SK-N-SH (cell line): Measurements from ENCODE around the gene HOXA1. TPM values are rescaled to one million over a fixed set of nuclear protein-coding genes. Genes with fewer than 3 reads are reported as not detected.

Experiments used
- CTCF ChIA-PET: fragments of 300-600, 350-600 bp; formaldehyde crosslinking; extraction: SDS; loops from one replicate; lab custom pipeline; 2021; lab: Yijun Ruan, JAX
- POLR2A ChIA-PET: fragments of 350-600 bp; sonication (Branson Sonifier 250); formaldehyde crosslinking; extraction: SDS; loops from one replicate; lab custom pipeline; 2020; ENCODE audit warnings: antibody characterized with exemption, inconsistent platforms; lab: Yijun Ruan, JAX
- DNase-seq: peaks from one replicate; pipeline ENCODE4 v3.0.0; 2012
- H2AFZ ChIP-seq: fragments of 200-600 bp; sonication (generic); 2 replicates; pipeline ENCODE4 v1.8.1; 2016; ENCODE audit warnings: antibody characterized with exemption, mild to moderate bottlenecking, low read depth
- H3F3A ChIP-seq: fragments of 200-600 bp; sonication (generic); replicated peaks from 2 replicates; pipeline ENCODE3; 2016; ENCODE audit warnings: antibody characterized with exemption, mild to moderate bottlenecking; ENCODE audit not compliant: insufficient read depth
- H3K27ac ChIP-seq, 2 experiments: fragments of 200-500 bp in 1 of 2; fragments of 200-600 bp in 1 of 2; sonication (Bioruptor generic) in 1 of 2; sonication (generic), shearing (Covaris generic) in 1 of 2; 2 replicates each; pipeline versions ENCODE4 v1.5.1 to v1.6.1; 2014 to 2016; ENCODE audit warnings: low read depth in 2 of 2, inconsistent platforms in 1 of 2, low read length in 1 of 2, mild to moderate bottlenecking in 1 of 2, mixed read lengths in 1 of 2
- H3K27me3 ChIP-seq: fragments of 200-600 bp; sonication (generic), shearing (Covaris generic); 2 replicates; pipeline ENCODE4 v1.6.1; 2016; ENCODE audit warnings: mixed run types; ENCODE audit not compliant: insufficient read depth
- H3K36me3 ChIP-seq, 2 experiments: fragments of 200-500 bp in 1 of 2; fragments of 200-600 bp in 1 of 2; sonication (Bioruptor generic) in 1 of 2; sonication (generic) in 1 of 2; replicated peaks in 1 of 2; 2 replicates each; pipeline versions ENCODE3 to v1.5.1; 2014 to 2016; ENCODE audit warnings: low read length in 1 of 2, mild to moderate bottlenecking in 1 of 2; ENCODE audit not compliant: insufficient read depth in 2 of 2, control insufficient read depth in 1 of 2
- H3K4me1 ChIP-seq, 2 experiments: fragments of 200-500 bp in 1 of 2; fragments of 200-600 bp in 1 of 2; sonication (Bioruptor generic) in 1 of 2; sonication (generic), shearing (Covaris generic) in 1 of 2; 2 replicates each; pipeline versions ENCODE4 v1.5.1 to v1.6.1; 2014 to 2016; ENCODE audit warnings: low read depth in 1 of 2, low read length in 1 of 2, mixed run types in 1 of 2; ENCODE audit not compliant: insufficient read depth in 2 of 2, control insufficient read depth in 1 of 2
- H3K4me2 ChIP-seq: fragments of 200-600 bp; sonication (generic), shearing (Covaris generic); 2 replicates; pipeline ENCODE4 v1.6.1; 2017; ENCODE audit warnings: mixed run types
- H3K4me3 ChIP-seq, 2 experiments: fragments of 200-500 bp in 1 of 2; fragments of 200-600 bp in 1 of 2; sonication (Bioruptor generic) in 1 of 2; sonication (generic), shearing (Covaris generic) in 1 of 2; 2 replicates each; pipeline versions ENCODE4 v1.5.1 to v1.8.1; 2014 to 2016; ENCODE audit warnings: low read depth in 2 of 2, inconsistent platforms in 1 of 2, low read length in 1 of 2, mild to moderate bottlenecking in 1 of 2, mixed read lengths in 1 of 2, moderate library complexity in 1 of 2
- H3K79me2 ChIP-seq: fragments of 200-600 bp; sonication (generic); 2 replicates; pipeline ENCODE4 v1.8.1; 2017; ENCODE audit warnings: mild to moderate bottlenecking; ENCODE audit not compliant: insufficient read depth
- H3K9ac ChIP-seq: fragments of 200-600 bp; sonication (generic); 2 replicates; pipeline ENCODE4 v1.6.1; 2017; ENCODE audit warnings: mixed run types
- H3K9me2 ChIP-seq: fragments of 200-600 bp; sonication (generic); 2 replicates; pipeline ENCODE4 v1.6.1; 2017; ENCODE audit warnings: mixed run types
- H3K9me3 ChIP-seq: fragments of 200-600 bp; sonication (generic); 2 replicates; pipeline ENCODE4 v1.6.1; 2017; ENCODE audit warnings: mixed run types, mild to moderate bottlenecking, moderate library complexity
- H4K20me1 ChIP-seq: fragments of 200-600 bp; sonication (generic); 2 replicates; pipeline ENCODE4 v1.6.1; 2017; ENCODE audit warnings: mild to moderate bottlenecking, mixed run types; ENCODE audit not compliant: insufficient read depth
- EZH2phosphoT487 ChIP-seq: fragments of 200-600 bp; sonication (generic); IDR thresholded peaks from 2 replicates; pipeline ENCODE4 v1.6.1; 2017; ENCODE audit warnings: low read depth, mixed run types, mild to moderate bottlenecking, antibody characterized with exemption, moderate library complexity, borderline replicate concordance
- TAF1 ChIP-seq: IDR thresholded peaks from 2 replicates; pipeline ENCODE4 v1.6.1; 2012; ENCODE audit warnings: low read depth, mild to moderate bottlenecking, low read length, moderate library complexity, borderline replicate concordance
- WGBS: methylation state at CpG from one replicate; pipeline ENCODE4 v1.1.6; 2017; ENCODE audit warnings: low lambda C conversion rate; 5-methylcytosine and 5-hydroxymethylcytosine counted together
- polyA plus RNA-seq, 3 experiments: library from polyadenylated mRNA; depleted of rRNA; stranded (reverse); fragments of >200 nt; gene quantifications; 2 replicates each; pipeline ENCODE4 v1.2.3, GENCODE V29; 2012
- TF ChIP-seq, protein P1 (sequence below): fragments of 150-350 bp; IDR thresholded peaks from 2 replicates; pipeline ENCODE4 v1.6.1; 2017; ENCODE audit warnings: antibody characterized with exemption, low read length, low read depth, borderline replicate concordance
- TF ChIP-seq, protein P2 (sequence below): IDR thresholded peaks from 2 replicates; pipeline ENCODE4 v1.4.0; 2012; ENCODE audit warnings: low read depth, borderline replicate concordance

HOXA1 gene
- polyA plus RNA-seq, 1 of the 3 experiments (the other 2 are of a cell fraction), result not detected

DNA sequence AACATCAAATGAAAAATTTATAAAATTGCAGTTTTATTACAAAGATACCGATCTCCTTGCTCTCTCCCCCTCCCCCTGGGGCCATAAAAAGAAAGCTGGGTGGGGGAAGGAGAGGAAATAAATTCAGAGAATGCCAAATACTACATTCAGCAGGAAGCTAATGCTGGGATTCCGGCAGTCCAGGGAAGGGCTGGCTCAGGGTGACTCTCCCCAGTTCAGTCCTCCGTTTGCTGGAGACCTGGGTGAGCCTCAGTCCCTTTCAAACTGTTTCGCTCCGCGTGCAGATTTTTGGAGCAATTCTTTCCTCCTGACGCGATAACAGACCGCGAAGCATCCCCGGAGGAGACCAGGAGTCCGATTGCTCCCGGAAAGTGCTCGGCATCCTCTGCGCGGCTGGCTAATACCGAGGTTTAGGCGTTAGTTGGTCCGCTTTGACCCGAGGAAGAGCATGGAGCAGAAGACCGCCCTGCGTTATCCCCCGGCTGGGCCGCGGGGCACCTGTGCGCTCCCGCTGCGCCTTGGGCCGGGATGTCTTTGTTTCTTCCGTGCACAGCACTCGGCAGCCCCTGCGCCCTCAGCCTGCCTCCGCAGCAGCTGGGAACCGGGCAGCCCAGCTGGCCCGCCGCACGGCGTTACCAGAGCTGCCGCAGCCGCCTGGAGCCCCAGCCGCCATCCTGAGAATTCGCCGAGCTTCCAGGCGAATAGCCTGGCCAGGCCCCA is 10.5 kb upstream of the HOXA1 start:
- CTCF ChIA-PET, result interaction anchor here (0.6 to 2.0 kb wide), 8 partner anchors 9 to 56 kb away, joined by 3 to 6 read pairs (median 4); partner anchors contain the start of gene HOXA5
- H3K9me2 ChIP-seq, result no peaks in the 10 kb centered on the region
- no peaks in the 10 kb centered on the region for H3K79me2 ChIP-seq
- 15% methylated on average over 30 of the region's 44 CpGs for WGBS
- H3K27ac ChIP-seq, result no peak overlapping the region
- no peaks in the 10 kb centered on the region; a peak in 1 of 4 replicates for H3K4me1 ChIP-seq
- no peaks in the 10 kb centered on the region for H3F3A ChIP-seq
- POLR2A ChIA-PET, result no interaction called here
- no peak overlapping the region for H3K9ac ChIP-seq
- H3K36me3 ChIP-seq, result no peaks in the 10 kb centered on the region
- no peaks in the 10 kb centered on the region for H4K20me1 ChIP-seq
- DNase-seq, result peak; percentile 73
- H3K4me2 ChIP-seq, result peak overlapping the region; percentile 21; the same call in 1 of the 2 replicates
- peaks cover 100% of the 10 kb centered on the region for H3K27me3 ChIP-seq
- no peak overlapping the region for H2AFZ ChIP-seq
- peak; percentile 77; the same call in 1 of the 2 replicates for TF ChIP-seq EZH2phosphoT487
- TF ChIP-seq, protein P1, sequence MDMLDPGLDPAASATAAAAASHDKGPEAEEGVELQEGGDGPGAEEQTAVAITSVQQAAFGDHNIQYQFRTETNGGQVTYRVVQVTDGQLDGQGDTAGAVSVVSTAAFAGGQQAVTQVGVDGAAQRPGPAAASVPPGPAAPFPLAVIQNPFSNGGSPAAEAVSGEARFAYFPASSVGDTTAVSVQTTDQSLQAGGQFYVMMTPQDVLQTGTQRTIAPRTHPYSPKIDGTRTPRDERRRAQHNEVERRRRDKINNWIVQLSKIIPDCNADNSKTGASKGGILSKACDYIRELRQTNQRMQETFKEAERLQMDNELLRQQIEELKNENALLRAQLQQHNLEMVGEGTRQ, result no peak
- no peak overlapping the region for H3K4me3 ChIP-seq
- H3K9me3 ChIP-seq, result no peaks in the 10 kb centered on the region

DNA sequence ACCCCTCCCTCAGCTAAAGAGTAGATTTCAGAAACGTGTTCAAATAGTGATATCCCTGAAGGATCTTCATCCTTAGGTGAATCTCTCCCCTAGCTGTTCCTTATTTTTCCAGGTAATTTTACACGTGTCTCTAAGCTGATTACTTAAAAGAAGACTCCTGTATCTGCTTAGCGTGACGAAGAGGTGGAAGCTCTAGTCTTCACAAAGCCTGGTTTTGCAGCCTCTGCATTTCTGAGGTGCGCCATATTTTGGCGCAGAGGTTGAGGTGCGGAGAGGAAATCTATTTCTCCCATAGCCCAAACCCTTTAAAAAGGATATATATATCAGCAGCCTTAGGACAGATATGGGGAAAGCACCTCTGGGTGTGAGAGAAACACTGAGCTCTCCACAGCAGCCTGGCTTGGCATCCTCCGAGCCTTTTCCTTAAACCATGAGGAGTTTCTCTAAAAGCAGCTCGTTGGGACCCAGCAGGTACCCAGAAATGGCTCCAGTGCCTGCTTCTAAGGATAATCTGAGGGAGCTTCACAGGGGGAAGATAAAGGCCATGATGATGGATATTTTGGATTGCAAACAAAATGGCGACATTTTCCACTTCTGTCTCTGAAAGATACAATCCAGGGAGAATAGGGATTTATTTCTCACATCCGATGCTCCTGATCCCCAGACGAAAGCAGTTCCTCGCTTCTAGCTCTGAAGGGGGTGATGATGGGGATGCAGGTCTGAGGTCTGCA is 9.7 kb upstream of the HOXA1 start:
- POLR2A ChIA-PET, result no interaction called here
- DNase-seq, result no peak

More for the DNA sequence above, 9.7 kb upstream of the HOXA1 start:
- no peak overlapping the region for H3K4me2 ChIP-seq
- H3K4me1 ChIP-seq, result no peaks in the 10 kb centered on the region; a peak in 1 of 4 replicates
- no peaks in the 10 kb centered on the region for H3K79me2 ChIP-seq
- no peak overlapping the region for H3K9ac ChIP-seq
- no peaks in the 10 kb centered on the region for H4K20me1 ChIP-seq
- H3K4me3 ChIP-seq, result no peak overlapping the region
- H3K27ac ChIP-seq, result no peak overlapping the region
- no peaks in the 10 kb centered on the region for H3F3A ChIP-seq
- no peak overlapping the region for H2AFZ ChIP-seq
- H3K27me3 ChIP-seq, result peaks cover 100% of the 10 kb centered on the region
- CTCF ChIA-PET, result interaction anchor here (0.6 to 2.0 kb wide), 12 partner anchors 9 to 424 kb away, joined by 3 to 6 read pairs (median 4); partner anchors contain the start of gene HOXA5
- 28% methylated on average over 13 of the region's 13 CpGs for WGBS
- H3K9me2 ChIP-seq, result no peaks in the 10 kb centered on the region
- TF ChIP-seq, protein P2, sequence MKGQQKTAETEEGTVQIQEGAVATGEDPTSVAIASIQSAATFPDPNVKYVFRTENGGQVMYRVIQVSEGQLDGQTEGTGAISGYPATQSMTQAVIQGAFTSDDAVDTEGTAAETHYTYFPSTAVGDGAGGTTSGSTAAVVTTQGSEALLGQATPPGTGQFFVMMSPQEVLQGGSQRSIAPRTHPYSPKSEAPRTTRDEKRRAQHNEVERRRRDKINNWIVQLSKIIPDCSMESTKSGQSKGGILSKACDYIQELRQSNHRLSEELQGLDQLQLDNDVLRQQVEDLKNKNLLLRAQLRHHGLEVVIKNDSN, result no peak
- TF ChIP-seq TAF1, result no peak
- H3K36me3 ChIP-seq, result no peaks in the 10 kb centered on the region
- H3K9me3 ChIP-seq, result no peaks in the 10 kb centered on the region
